RWPE1 (cell line): ENCODE results near the gene OR52I1.

Experiments
- CTCF ChIA-PET: fragments of 350-600 bp; sonication (Branson Sonifier 250); formaldehyde crosslinking; extraction: SDS; loops from one replicate; lab custom pipeline; 2021; lab: Yijun Ruan, JAX
- POLR2A ChIA-PET: fragments of 400-600 bp; formaldehyde crosslinking; extraction: SDS; loops from one replicate; lab custom pipeline; 2020; ENCODE audit warnings: antibody characterized with exemption; ENCODE audit not compliant: low non-redundant PET; lab: Yijun Ruan, JAX
- DNase-seq: peaks from one replicate; pipeline ENCODE4 v3.0.0; 2012; ENCODE audit warnings: low spot score
- H3K27ac ChIP-seq: fragments of 450-650 bp; 2 replicates; pipeline ENCODE4 v1.5.1; 2017
- CTCF ChIP-seq: fragments of 450-650 bp; conservative IDR thresholded peaks from 2 replicates; pipeline ENCODE4 v1.5.1; 2017; ENCODE audit warnings: low read depth, mild to moderate bottlenecking

The OR52I1 gene

GRCh38 chr11:4559527-4560440 is 34.1 kb upstream of the OR52I1 start:
- POLR2A ChIA-PET, result no interaction called here
- no peak for DNase-seq
- TF ChIP-seq CTCF, result no peak
- no peak overlapping the region for H3K27ac ChIP-seq
- CTCF ChIA-PET, result interaction anchor here (0.7 to 1.0 kb wide), 3 partner anchors 21 to 382 kb away, joined by 3 read pairs; no protein-coding TSS in a partner anchor

- POLR2A ChIA-PET, result no interaction called here
- H3K27ac ChIP-seq, result no peak overlapping the region
- CTCF ChIA-PET, result interaction anchor here (0.7 to 1.0 kb wide), 2 partner anchors 21 to 382 kb away, joined by 3 read pairs; no protein-coding TSS in a partner anchor
- no peak for DNase-seq
- no peak for TF ChIP-seq CTCF
Measured at GRCh38 chr11:4560467-4560866, 33.4 kb upstream of the OR52I1 start.

- H3K27ac ChIP-seq, result no peak overlapping the region
- no peak for DNase-seq
- POLR2A ChIA-PET, result no interaction called here
- CTCF ChIA-PET, result no interaction called here
- no peak for TF ChIP-seq CTCF
Measured at GRCh38 chr11:4565371-4565770, 28.5 kb upstream of the OR52I1 start.

- ChIA-PET POLR2A (no interaction called here), CTCF (interaction anchor here (0.6 kb wide), 1 partner anchor 39 kb away, joined by 3 read pairs; the partner anchor contains the start of gene TRIM68)
- no peak overlapping the region for H3K27ac ChIP-seq
- no peak for TF ChIP-seq CTCF
- no peak for DNase-seq
Measured at GRCh38 chr11:4569075-4569474, 24.8 kb upstream of the OR52I1 start.

- ChIA-PET CTCF (no interaction called here), POLR2A (no interaction called here)
- no peak for DNase-seq
- H3K27ac ChIP-seq, result no peak overlapping the region
- no peak for TF ChIP-seq CTCF
Measured at GRCh38 chr11:4576880-4577279, 17.0 kb upstream of the OR52I1 start.

- H3K27ac ChIP-seq, result no peak overlapping the region
- ChIA-PET CTCF (no interaction called here), POLR2A (no interaction called here)
- DNase-seq, result no peak
- TF ChIP-seq CTCF, result no peak
Measured at GRCh38 chr11:4577761-4578160, 16.1 kb upstream of the OR52I1 start.
